GM12878 (cell line): ENCODE measurements around the gene INHBA. TPM values are rescaled to one million over a fixed set of nuclear protein-coding genes. Genes with fewer than 3 reads are reported as not detected.
A peak's percentile ranks its signal among the peaks of the same experiment; 100 is the strongest.

Experiments used
- IKZF1 ChIP-seq: fragments of 450-650 bp; conservative IDR thresholded peaks from 2 replicates; pipeline ENCODE4 v1.6.1; 2017; ENCODE audit warnings: antibody characterized with exemption, mild to moderate bottlenecking
- IRF4 ChIP-seq: IDR thresholded peaks from 2 replicates; pipeline ENCODE4 v1.6.1; 2011; ENCODE audit warnings: low read depth, low read length
- KLF5 ChIP-seq: fragments of 450-650 bp; IDR thresholded peaks from 2 replicates; pipeline ENCODE4 v1.6.1; 2014; ENCODE audit warnings: mild to moderate bottlenecking; ENCODE audit not compliant: partially characterized antibody
- LARP7 ChIP-seq: fragments of 450-650 bp; IDR thresholded peaks from 2 replicates; pipeline ENCODE4 v1.6.1; 2017; ENCODE audit warnings: mild to moderate bottlenecking
- POLR2AphosphoS2 ChIP-seq: IDR thresholded peaks from 2 replicates; pipeline ENCODE4 v1.6.1; 2011; ENCODE audit warnings: low read depth, mild to moderate bottlenecking, low read length, improper control_type of control experiment, moderate library complexity
- RAD21 ChIP-seq: IDR thresholded peaks from 2 replicates; pipeline ENCODE4 v1.6.1; 2011; ENCODE audit warnings: mild to moderate bottlenecking, low read depth, low read length, moderate library complexity; ENCODE audit not compliant: insufficient read depth
- SIN3A ChIP-seq: IDR thresholded peaks from 2 replicates; pipeline ENCODE4 v1.6.1; 2012; ENCODE audit warnings: low read depth, low read length, improper control_type of control experiment
- SP1 ChIP-seq: IDR thresholded peaks from one replicate; pipeline ENCODE4 v1.6.1; 2011; ENCODE audit warnings: low read depth, low read length
- SRF ChIP-seq, 2 experiments: IDR thresholded peaks; 2 replicates each; pipeline ENCODE4 v1.6.1; 2011; ENCODE audit warnings: low read depth in 2 of 2, low read length in 2 of 2, mild to moderate bottlenecking in 1 of 2, moderate library complexity in 1 of 2
- TCF3 ChIP-seq: IDR thresholded peaks from 2 replicates; pipeline ENCODE4 v1.6.1; 2012; ENCODE audit warnings: low read depth, mild to moderate bottlenecking, low read length, borderline replicate concordance; ENCODE audit not compliant: insufficient read depth
- YY1 ChIP-seq: IDR thresholded peaks from 2 replicates; pipeline ENCODE4 v1.6.1; 2011; ENCODE audit warnings: low read depth, mild to moderate bottlenecking, low read length
- ZBED1 ChIP-seq: IDR thresholded peaks from 2 replicates; pipeline ENCODE4 v1.6.1; 2016; ENCODE audit warnings: borderline replicate concordance
- ZZZ3 ChIP-seq: IDR thresholded peaks from 2 replicates; pipeline ENCODE4 v1.6.1; 2011; ENCODE audit warnings: low read depth; ENCODE audit not compliant: control insufficient read depth, insufficient read length
- polyA plus RNA-seq, 11 experiments: library from polyadenylated mRNA; depleted of rRNA in 4 of 11; unstranded in 6 of 11; stranded (reverse) in 5 of 11; fragments of >200 nt; fragmentation: Nextera tagmentation in 4 of 11; fragmentation: Illumina TruSeq in 1 of 11; extraction: Ambion mirVana in 4 of 11; extraction: Trizol in 1 of 11; gene quantifications; 1 replicate in 1 of 11; 2 replicates in 10 of 11; pipeline versions ENCODE4 v1.2.1 to v1.2.3, GENCODE V29; 2011 to 2016; ENCODE audit warnings: inconsistent platforms in 2 of 11, missing spikeins in 2 of 11, low read depth in 1 of 11
- total RNA-seq, 4 experiments: library from RNA; depleted of rRNA in 3 of 4; stranded (reverse); fragments of >200 nt in 3 of 4; fragmentation: Illumina TruSeq in 1 of 4; extraction: Trizol in 1 of 4; gene quantifications; 2 replicates each; pipeline versions ENCODE4 v1.2.1 to v1.2.3, GENCODE V29; 2013 to 2021
- TF ChIP-seq, protein P1 (sequence below): fragments of 450-650 bp; IDR thresholded peaks from 2 replicates; pipeline ENCODE4 v1.6.1; 2017; ENCODE audit warnings: low read depth, mild to moderate bottlenecking, moderate library complexity
- TF ChIP-seq, protein P2 (sequence below): fragments of 450-650 bp; IDR thresholded peaks from 2 replicates; pipeline ENCODE4 v1.6.1; 2014; ENCODE audit warnings: mild to moderate bottlenecking
- TF ChIP-seq, protein P3 (sequence below): IDR thresholded peaks from 2 replicates; pipeline ENCODE4 v1.6.1; 2012; ENCODE audit warnings: low read depth, low read length, improper control_type of control experiment
- TF ChIP-seq, protein P4 (sequence below): IDR thresholded peaks from 2 replicates; pipeline ENCODE4 v1.6.1; 2012; ENCODE audit warnings: improper control_type of control experiment, low read depth, low read length; ENCODE audit not compliant: insufficient replicate concordance

INHBA gene
- total and polyA plus RNA-seq, 10 of the 15 experiments (the other 5 are each of a cell fraction or from before 2014, with no cell fraction given) = 0.04 to 0.05 (median 0.05) TPM; not detected in 6

DNA sequence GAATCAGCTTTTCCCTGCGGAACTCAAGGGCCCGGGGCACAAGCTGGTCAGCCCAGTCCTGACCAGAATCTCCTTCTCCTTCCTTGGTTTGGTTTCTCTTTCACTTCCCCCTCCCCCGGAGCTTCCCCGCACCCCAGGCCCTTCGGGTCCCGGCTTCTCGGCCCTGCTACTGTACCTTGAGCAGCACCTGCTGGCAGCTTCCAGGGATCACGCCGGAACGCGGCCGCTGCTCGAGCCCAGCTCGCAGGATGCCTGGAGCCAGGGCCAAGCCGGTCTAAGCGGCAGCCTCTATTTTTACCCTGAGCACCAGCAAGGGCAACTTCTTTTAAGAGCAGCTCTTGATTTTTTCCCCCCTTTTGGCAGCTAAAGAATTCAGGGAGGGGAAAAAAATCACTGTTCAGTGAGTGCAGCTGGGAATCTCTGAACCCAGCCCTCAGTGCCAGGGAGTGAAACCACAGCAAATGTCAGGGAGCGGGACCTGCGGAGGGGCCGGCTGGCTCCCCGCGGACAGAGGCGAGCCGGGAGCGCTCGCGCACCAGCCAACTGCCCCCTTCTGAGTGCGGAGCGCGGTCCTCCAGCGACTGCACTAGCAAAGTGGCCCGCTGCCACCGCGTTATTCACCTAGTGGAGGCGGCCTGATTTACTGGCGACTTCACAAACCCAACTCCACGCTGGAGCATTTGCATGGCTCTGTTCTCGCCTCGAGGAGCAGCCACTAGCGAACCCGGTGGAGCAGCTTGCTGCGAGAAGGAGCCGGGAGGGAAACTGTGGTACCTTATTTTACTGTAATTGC is 2.4 kb upstream of the INHBA start (continued):
- TF ChIP-seq ZZZ3 = no peak
- TF ChIP-seq SP1 = no peak
- TF ChIP-seq, protein P1, sequence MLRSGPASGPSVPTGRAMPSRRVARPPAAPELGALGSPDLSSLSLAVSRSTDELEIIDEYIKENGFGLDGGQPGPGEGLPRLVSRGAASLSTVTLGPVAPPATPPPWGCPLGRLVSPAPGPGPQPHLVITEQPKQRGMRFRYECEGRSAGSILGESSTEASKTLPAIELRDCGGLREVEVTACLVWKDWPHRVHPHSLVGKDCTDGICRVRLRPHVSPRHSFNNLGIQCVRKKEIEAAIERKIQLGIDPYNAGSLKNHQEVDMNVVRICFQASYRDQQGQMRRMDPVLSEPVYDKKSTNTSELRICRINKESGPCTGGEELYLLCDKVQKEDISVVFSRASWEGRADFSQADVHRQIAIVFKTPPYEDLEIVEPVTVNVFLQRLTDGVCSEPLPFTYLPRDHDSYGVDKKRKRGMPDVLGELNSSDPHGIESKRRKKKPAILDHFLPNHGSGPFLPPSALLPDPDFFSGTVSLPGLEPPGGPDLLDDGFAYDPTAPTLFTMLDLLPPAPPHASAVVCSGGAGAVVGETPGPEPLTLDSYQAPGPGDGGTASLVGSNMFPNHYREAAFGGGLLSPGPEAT = 0 out of 2 replicates have a peak, but pooled peaks have one; percentile 46
- peak; percentile 38; the same call in 1 of the 2 replicates for TF ChIP-seq IRF4
- TF ChIP-seq ZBED1 = no peak
- no peak for TF ChIP-seq TCF3
- TF ChIP-seq SRF (IDR thresholded peaks at IDR 0.05; ENCODE audit: low read depth in 2 of 2, low read length in 2 of 2) = no peak
- TF ChIP-seq SIN3A = no peak
- TF ChIP-seq, protein P2, sequence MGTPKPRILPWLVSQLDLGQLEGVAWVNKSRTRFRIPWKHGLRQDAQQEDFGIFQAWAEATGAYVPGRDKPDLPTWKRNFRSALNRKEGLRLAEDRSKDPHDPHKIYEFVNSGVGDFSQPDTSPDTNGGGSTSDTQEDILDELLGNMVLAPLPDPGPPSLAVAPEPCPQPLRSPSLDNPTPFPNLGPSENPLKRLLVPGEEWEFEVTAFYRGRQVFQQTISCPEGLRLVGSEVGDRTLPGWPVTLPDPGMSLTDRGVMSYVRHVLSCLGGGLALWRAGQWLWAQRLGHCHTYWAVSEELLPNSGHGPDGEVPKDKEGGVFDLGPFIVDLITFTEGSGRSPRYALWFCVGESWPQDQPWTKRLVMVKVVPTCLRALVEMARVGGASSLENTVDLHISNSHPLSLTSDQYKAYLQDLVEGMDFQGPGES = no peak
- TF ChIP-seq, protein P3, sequence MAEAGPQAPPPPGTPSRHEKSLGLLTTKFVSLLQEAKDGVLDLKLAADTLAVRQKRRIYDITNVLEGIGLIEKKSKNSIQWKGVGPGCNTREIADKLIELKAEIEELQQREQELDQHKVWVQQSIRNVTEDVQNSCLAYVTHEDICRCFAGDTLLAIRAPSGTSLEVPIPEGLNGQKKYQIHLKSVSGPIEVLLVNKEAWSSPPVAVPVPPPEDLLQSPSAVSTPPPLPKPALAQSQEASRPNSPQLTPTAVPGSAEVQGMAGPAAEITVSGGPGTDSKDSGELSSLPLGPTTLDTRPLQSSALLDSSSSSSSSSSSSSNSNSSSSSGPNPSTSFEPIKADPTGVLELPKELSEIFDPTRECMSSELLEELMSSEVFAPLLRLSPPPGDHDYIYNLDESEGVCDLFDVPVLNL = no peak
- no peak for TF ChIP-seq KLF5
- TF ChIP-seq IKZF1 = 0 out of 2 replicates have a peak, but pooled peaks have one; percentile 73
- no peak for TF ChIP-seq LARP7
- TF ChIP-seq YY1 = peak; percentile 25; the same call in 1 of the 2 replicates
- peak; percentile 95 for TF ChIP-seq RAD21
- no peak for TF ChIP-seq POLR2AphosphoS2
- TF ChIP-seq, protein P4, sequence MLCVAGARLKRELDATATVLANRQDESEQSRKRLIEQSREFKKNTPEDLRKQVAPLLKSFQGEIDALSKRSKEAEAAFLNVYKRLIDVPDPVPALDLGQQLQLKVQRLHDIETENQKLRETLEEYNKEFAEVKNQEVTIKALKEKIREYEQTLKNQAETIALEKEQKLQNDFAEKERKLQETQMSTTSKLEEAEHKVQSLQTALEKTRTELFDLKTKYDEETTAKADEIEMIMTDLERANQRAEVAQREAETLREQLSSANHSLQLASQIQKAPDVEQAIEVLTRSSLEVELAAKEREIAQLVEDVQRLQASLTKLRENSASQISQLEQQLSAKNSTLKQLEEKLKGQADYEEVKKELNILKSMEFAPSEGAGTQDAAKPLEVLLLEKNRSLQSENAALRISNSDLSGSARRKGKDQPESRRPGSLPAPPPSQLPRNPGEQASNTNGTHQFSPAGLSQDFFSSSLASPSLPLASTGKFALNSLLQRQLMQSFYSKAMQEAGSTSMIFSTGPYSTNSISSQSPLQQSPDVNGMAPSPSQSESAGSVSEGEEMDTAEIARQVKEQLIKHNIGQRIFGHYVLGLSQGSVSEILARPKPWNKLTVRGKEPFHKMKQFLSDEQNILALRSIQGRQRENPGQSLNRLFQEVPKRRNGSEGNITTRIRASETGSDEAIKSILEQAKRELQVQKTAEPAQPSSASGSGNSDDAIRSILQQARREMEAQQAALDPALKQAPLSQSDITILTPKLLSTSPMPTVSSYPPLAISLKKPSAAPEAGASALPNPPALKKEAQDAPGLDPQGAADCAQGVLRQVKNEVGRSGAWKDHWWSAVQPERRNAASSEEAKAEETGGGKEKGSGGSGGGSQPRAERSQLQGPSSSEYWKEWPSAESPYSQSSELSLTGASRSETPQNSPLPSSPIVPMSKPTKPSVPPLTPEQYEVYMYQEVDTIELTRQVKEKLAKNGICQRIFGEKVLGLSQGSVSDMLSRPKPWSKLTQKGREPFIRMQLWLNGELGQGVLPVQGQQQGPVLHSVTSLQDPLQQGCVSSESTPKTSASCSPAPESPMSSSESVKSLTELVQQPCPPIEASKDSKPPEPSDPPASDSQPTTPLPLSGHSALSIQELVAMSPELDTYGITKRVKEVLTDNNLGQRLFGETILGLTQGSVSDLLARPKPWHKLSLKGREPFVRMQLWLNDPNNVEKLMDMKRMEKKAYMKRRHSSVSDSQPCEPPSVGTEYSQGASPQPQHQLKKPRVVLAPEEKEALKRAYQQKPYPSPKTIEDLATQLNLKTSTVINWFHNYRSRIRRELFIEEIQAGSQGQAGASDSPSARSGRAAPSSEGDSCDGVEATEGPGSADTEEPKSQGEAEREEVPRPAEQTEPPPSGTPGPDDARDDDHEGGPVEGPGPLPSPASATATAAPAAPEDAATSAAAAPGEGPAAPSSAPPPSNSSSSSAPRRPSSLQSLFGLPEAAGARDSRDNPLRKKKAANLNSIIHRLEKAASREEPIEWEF = no peak
